HEK293T (cell line): ENCODE data around the gene TMEM19.

Experiments
- CTCF ChIA-PET: fragments of 350-600 bp; formaldehyde crosslinking; extraction: SDS; loops from one replicate; lab custom pipeline; 2021; ENCODE audit warnings: antibody characterized with exemption, inconsistent platforms; lab: Yijun Ruan, JAX
- POLR2A ChIA-PET: fragments of 350-600 bp; formaldehyde crosslinking; extraction: SDS; loops from one replicate; lab custom pipeline; 2020; ENCODE audit warnings: antibody characterized with exemption, inconsistent platforms; lab: Yijun Ruan, JAX
- DNase-seq: peaks from one replicate; pipeline ENCODE4 v3.0.0; 2012; ENCODE audit warnings: mixed read lengths; ENCODE audit errors: extremely low spot score
- ARNT ChIP-seq: fragments of 450-650 bp; IDR thresholded peaks from 2 replicates; pipeline ENCODE4 v1.6.1; 2017; ENCODE audit warnings: mild to moderate bottlenecking
- BHLHE40 ChIP-seq: fragments of 450-650 bp; IDR thresholded peaks from 2 replicates; pipeline ENCODE4 v1.6.1; 2016; ENCODE audit warnings: mild to moderate bottlenecking, moderate library complexity, borderline replicate concordance
- CTBP1 ChIP-seq: fragments of 450-650 bp; IDR thresholded peaks from 2 replicates; pipeline ENCODE4 v1.6.1; 2016; ENCODE audit warnings: borderline replicate concordance
- ELF4 ChIP-seq: fragments of 450-650 bp; IDR thresholded peaks from 2 replicates; pipeline ENCODE4 v1.6.1; 2017; ENCODE audit warnings: antibody characterized with exemption
- FOXA1 ChIP-seq: fragments of 450-650 bp; IDR thresholded peaks from 2 replicates; pipeline ENCODE4 v1.6.1; 2016; ENCODE audit warnings: mild to moderate bottlenecking
- FOXK2 ChIP-seq: fragments of 450-650 bp; IDR thresholded peaks from 2 replicates; pipeline ENCODE4 v1.6.1; 2016; ENCODE audit warnings: mild to moderate bottlenecking
- FOXM1 ChIP-seq: fragments of 450-650 bp; IDR thresholded peaks from 2 replicates; pipeline ENCODE4 v1.6.1; 2017; ENCODE audit warnings: mild to moderate bottlenecking, borderline replicate concordance
- HDGF ChIP-seq: fragments of 450-650 bp; IDR thresholded peaks from 2 replicates; pipeline ENCODE4 v1.6.1; 2017; ENCODE audit warnings: antibody characterized with exemption, borderline replicate concordance
- L3MBTL2 ChIP-seq: fragments of 450-650 bp; conservative IDR thresholded peaks from 2 replicates; pipeline ENCODE4 v1.6.1; 2016; ENCODE audit warnings: mild to moderate bottlenecking
- LEF1 ChIP-seq: fragments of 450-650 bp; IDR thresholded peaks from 2 replicates; pipeline ENCODE4 v1.6.1; 2017; ENCODE audit warnings: mild to moderate bottlenecking, borderline replicate concordance
- NFRKB ChIP-seq: fragments of 450-650 bp; IDR thresholded peaks from 2 replicates; pipeline ENCODE4 v1.6.1; 2016; ENCODE audit warnings: mild to moderate bottlenecking, moderate library complexity
- SP1 ChIP-seq: fragments of 450-650 bp; IDR thresholded peaks from 2 replicates; pipeline ENCODE4 v1.6.1; 2017
- SUZ12 ChIP-seq: fragments of 450-650 bp; IDR thresholded peaks from 2 replicates; pipeline ENCODE4 v1.6.1; 2016; ENCODE audit warnings: mild to moderate bottlenecking
- TARDBP ChIP-seq: fragments of 450-650 bp; IDR thresholded peaks from 2 replicates; pipeline ENCODE4 v1.6.1; 2016
- ZNF384 ChIP-seq: fragments of 450-650 bp; IDR thresholded peaks from 2 replicates; pipeline ENCODE4 v1.6.1; 2016
- TF ChIP-seq, protein P1 (sequence below): fragments of 450-650 bp; IDR thresholded peaks from 2 replicates; pipeline ENCODE4 v1.6.1; 2016

Gene TMEM19

DNA sequence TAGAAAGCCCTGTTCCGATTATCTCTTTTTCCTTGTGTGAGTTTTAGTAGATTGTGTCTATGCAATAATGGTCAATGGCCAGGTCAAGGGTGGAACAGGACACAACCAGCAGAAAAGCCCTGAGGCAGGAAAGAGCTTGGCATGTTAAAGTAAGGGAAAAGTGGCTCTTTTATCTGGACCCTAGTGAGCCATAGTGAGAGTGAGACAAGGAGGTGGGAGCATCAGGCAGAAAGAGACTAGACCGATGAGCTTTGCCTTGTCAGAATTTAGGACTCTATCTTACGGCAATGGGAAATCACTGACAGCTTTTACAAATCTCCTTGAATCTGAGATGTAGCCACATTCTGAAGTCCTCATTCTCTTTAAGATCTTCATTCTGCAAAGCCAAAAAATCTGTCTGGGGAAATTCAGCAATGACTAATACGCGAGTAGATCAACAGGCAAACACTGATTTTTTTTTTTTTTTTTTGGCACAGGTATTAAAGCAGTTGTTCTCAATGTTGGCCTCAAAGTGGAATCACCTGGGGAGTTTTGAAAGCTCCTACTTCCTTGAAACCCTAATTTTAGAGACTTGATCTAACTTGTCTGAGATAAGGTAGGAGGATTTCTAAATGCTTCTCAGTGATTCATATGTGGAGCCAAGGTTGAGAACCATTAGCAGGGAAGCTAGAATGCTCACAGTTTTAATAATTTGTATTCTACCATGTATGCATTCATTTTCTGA lies 33.9 kb downstream of the TMEM19 start:
- CTCF ChIA-PET, result interaction anchor here (0.6 kb wide), 2 partner anchors 180 to 987 kb away, joined by 3 to 5 read pairs; no protein-coding TSS in a partner anchor
- TF ChIP-seq LEF1 (no peak), BHLHE40 (no peak)
- no peak for DNase-seq
- POLR2A ChIA-PET, result interaction anchor here (1.4 kb wide), 1 partner anchor 34 kb away, joined by 3 read pairs; the partner anchor contains the start of gene TMEM19

DNA sequence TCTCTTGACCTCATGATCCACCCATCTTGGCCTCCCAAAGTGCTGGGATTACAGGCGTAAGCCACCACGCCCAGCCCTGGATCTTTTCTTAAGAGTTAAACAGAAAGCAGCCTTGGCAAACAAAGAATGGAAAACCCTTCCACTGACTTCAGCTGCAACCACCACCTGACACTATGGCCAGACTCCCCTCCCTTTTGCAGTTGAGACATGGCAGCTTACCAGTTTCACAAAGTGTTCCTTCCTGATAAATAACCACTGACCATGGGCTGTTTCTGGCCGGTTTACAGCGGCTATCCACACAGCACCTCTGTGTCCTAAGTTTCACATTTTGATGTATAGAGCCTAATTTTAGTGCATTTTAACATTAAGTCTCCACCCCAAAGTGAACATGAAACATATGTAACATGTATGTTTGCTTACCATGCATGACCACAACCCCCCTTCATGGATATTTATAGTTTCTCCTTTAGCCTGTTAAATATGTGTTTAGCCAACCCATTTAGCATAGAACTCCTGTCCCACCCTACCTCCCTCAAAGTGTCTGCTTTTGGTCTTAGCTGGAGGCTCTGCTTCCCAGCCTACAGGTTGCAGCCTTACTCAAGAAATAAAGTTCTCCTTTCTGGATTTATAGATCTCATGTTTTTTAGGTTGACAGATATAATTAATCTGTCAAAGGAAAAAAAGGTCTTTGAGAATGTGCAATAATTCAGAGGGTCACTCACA lies 36.1 kb downstream of the TMEM19 start:
- DNase-seq, result no peak
- ChIA-PET CTCF (interaction anchor here (0.6 to 0.8 kb wide), 2 partner anchors 85 to 567 kb away, joined by 3 to 4 read pairs; no protein-coding TSS in a partner anchor), POLR2A (no interaction called here)
- TF ChIP-seq ARNT, result no peak
- TF ChIP-seq FOXK2, result no peak
- no peak for TF ChIP-seq SUZ12
- no peak for TF ChIP-seq ELF4
- TF ChIP-seq BHLHE40, result no peak
- TF ChIP-seq SP1, result no peak
- no peak for TF ChIP-seq ZNF384
- no peak for TF ChIP-seq FOXM1
- no peak for TF ChIP-seq NFRKB
- no peak for TF ChIP-seq HDGF
- no peak for TF ChIP-seq CTBP1
- no peak for TF ChIP-seq FOXA1

DNA sequence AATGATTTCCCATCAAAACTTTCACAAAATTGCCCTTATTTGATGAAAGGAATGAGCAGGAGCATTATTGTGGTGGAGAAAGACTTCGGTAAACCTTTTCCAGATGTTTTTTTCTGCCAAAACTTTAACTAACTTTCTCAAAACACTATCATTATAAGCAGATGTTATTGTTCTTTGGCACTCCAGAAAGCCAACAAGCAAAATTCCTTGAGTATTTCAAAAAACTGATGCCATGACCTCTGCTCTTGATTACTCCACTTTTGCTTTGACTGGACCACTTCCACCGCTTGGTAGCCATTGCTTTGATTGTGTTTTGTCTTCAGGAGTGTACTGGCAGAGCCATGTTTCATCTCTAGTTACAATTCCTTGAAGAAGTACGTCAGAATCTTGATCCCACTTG lies 39.1 kb downstream of the TMEM19 start:
- ChIA-PET CTCF (no interaction called here), POLR2A (no interaction called here)
- no peak for DNase-seq
- TF ChIP-seq NFRKB, result no peak
- TF ChIP-seq ZNF384, result no peak
- TF ChIP-seq FOXM1, result no peak
- no peak for TF ChIP-seq LEF1
- TF ChIP-seq SUZ12, result no peak
- TF ChIP-seq SP1, result no peak
- TF ChIP-seq ELF4, result no peak
- TF ChIP-seq FOXA1, result no peak
- TF ChIP-seq CTBP1, result no peak

DNA sequence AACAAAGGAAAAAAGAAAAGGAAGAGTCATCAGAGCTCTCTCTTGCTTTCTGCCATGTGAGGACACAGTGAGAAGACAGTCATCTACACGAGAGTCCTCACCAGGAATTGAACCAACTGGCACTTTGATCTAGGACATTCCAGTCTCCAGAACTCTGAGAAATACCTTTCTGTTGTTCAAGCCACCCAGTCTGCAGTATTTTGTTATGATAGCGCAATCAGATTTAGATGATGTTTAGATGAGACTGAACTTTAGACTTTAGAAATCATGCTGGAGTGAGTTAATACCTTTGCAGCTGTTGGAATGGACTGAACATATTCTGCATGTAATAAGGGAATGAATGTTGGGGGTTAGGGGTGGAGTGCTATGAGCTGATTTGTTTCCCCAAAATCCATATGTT lies 40.7 kb downstream of the TMEM19 start:
- TF ChIP-seq ZNF384 (no peak), FOXM1 (no peak)
- POLR2A ChIA-PET, result no interaction called here

DNA sequence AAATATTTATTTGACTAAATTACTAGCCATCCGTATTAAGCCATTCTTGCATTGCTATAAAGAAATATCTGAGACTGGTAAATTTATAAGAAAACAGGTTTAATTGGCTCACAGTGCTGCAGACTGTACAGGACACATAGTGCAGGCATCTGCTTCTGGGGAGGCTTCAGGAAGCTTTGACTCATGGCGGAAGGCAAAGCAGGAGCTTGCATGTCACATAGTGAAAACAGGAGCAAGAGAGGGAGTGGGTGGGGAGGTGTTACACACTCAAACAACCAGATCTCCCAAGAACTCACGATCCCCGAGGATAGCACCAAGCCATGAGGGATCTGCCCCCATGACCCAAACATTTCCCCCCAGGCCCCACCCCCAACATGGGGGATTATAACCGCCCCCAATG lies 42.1 kb downstream of the TMEM19 start:
- ChIA-PET CTCF (no interaction called here), POLR2A (no interaction called here)

More for the DNA sequence above, 40.7 kb downstream of the TMEM19 start:
- no peak for DNase-seq
- CTCF ChIA-PET, result no interaction called here

DNA sequence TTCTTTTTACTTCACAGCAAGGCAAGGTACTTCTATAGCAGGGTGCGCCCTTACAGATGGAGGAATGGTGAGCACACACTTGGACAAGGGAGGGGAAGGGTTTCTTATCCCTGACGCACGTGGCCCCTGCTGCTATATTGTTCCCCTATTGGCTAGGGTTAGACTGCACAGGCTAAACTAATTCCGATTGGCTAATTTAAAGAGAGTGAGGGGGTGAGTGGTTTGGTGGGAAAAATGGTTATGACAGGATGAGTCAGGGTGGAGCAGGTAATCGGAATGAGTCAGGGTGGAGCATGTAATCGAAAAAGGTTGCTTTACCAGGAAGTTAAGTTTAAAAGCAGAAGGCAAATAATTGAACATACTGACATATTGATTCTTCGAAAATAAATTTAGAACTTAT lies 45.1 kb downstream of the TMEM19 start:
- no peak for TF ChIP-seq SP1
- no peak for TF ChIP-seq NFRKB
- TF ChIP-seq ELF4, result no peak
- TF ChIP-seq BHLHE40, result no peak
- TF ChIP-seq FOXK2, result no peak
- no peak for TF ChIP-seq ZNF384
- TF ChIP-seq FOXM1, result no peak
- TF ChIP-seq, protein P1, sequence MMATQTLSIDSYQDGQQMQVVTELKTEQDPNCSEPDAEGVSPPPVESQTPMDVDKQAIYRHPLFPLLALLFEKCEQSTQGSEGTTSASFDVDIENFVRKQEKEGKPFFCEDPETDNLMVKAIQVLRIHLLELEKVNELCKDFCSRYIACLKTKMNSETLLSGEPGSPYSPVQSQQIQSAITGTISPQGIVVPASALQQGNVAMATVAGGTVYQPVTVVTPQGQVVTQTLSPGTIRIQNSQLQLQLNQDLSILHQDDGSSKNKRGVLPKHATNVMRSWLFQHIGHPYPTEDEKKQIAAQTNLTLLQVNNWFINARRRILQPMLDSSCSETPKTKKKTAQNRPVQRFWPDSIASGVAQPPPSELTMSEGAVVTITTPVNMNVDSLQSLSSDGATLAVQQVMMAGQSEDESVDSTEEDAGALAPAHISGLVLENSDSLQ, result no peak
- no peak for TF ChIP-seq FOXA1
- TF ChIP-seq ARNT, result no peak
- TF ChIP-seq HDGF, result no peak
- no peak for TF ChIP-seq CTBP1
- TF ChIP-seq L3MBTL2, result no peak
- TF ChIP-seq TARDBP, result no peak

More for the DNA sequence above, 42.1 kb downstream of the TMEM19 start:
- no peak for TF ChIP-seq ARNT
- no peak for TF ChIP-seq FOXK2
- no peak for TF ChIP-seq L3MBTL2
- TF ChIP-seq FOXM1, result no peak
- no peak for TF ChIP-seq LEF1
- no peak for TF ChIP-seq ELF4
- TF ChIP-seq, protein P1, result no peak
- no peak for TF ChIP-seq HDGF
- no peak for DNase-seq

More for the DNA sequence above, 45.1 kb downstream of the TMEM19 start:
- ChIA-PET CTCF (no interaction called here), POLR2A (no interaction called here)
- no peak for DNase-seq
